K562 (cell line): ENCODE measurements around the gene NEDD8. TPM values are rescaled to one million over a fixed set of nuclear protein-coding genes. Genes with fewer than 3 reads are reported as not detected.
A peak's percentile ranks its signal among the peaks of the same experiment; 100 is the strongest.

Experiments
- ARID1B ChIP-seq: fragments of 450-650 bp; IDR thresholded peaks from 2 replicates; pipeline ENCODE4 v1.6.1; 2016; ENCODE audit warnings: antibody characterized with exemption, mild to moderate bottlenecking, inconsistent platforms
- ATF7 ChIP-seq: fragments of 450-650 bp; IDR thresholded peaks from 2 replicates; pipeline ENCODE4 v1.7.1; 2014; ENCODE audit warnings: mild to moderate bottlenecking, moderate library complexity
- BCL6 ChIP-seq: fragments of 250-450 bp; sonication (Bioruptor Pico); IDR thresholded peaks from 2 replicates; pipeline ENCODE4 v1.4.0; 2020
- CBFA2T2 ChIP-seq: fragments of 450-650 bp; conservative IDR thresholded peaks from 2 replicates; pipeline ENCODE4 v1.6.1; 2017; ENCODE audit warnings: mild to moderate bottlenecking
- CBFA2T3 ChIP-seq: fragments of 450-650 bp; IDR thresholded peaks from 2 replicates; pipeline ENCODE4 v1.6.1; 2017
- CBX8 ChIP-seq: fragments of 200-600 bp; sonication (generic); IDR thresholded peaks from 2 replicates; pipeline ENCODE4 v1.6.1; 2012; ENCODE audit warnings: borderline replicate concordance, mixed run types, low read depth, mild to moderate bottlenecking, moderate library complexity, mixed read lengths, low read length, control low read depth, inconsistent platforms; ENCODE audit not compliant: poor library complexity, severe bottlenecking; ENCODE audit errors: extremely low read depth
- DEAF1 ChIP-seq: fragments of 450-650 bp; formaldehyde crosslinking; IDR thresholded peaks from 2 replicates; pipeline ENCODE4 v1.4.0; 2020; ENCODE audit warnings: mild to moderate bottlenecking, moderate library complexity
- FIP1L1 ChIP-seq: fragments of 200-400 bp; formaldehyde crosslinking; IDR thresholded peaks from 2 replicates; pipeline ENCODE4 v1.6.1; 2018; ENCODE audit warnings: mild to moderate bottlenecking, low read depth, low read length; ENCODE audit not compliant: poor library complexity, severe bottlenecking
- HOMEZ ChIP-seq: fragments of 250-450 bp; sonication (Bioruptor Pico); IDR thresholded peaks from 2 replicates; pipeline ENCODE4 v1.4.0; 2020; ENCODE audit warnings: mild to moderate bottlenecking, moderate library complexity
- ID3 ChIP-seq, 2 experiments: fragments of 250-450 bp in 1 of 2; fragments of 450-650 bp in 1 of 2; sonication (Bioruptor Pico) in 1 of 2; IDR thresholded peaks; 2 replicates each; pipeline versions ENCODE4 v1.6.1 to v1.8.0; 2016 to 2021; ENCODE audit warnings: mild to moderate bottlenecking in 2 of 2, moderate library complexity in 2 of 2, missing compliant biosample characterization in 1 of 2, missing genetic modification characterization in 1 of 2
- KLF1 ChIP-seq: fragments of 450-650 bp; IDR thresholded peaks from 2 replicates; pipeline ENCODE4 v1.6.1; 2016; ENCODE audit warnings: missing genetic modification characterization, missing compliant biosample characterization
- MTA3 ChIP-seq: fragments of 450-650 bp; formaldehyde crosslinking; IDR thresholded peaks from 2 replicates; pipeline ENCODE4 v1.6.1; 2017; ENCODE audit warnings: mild to moderate bottlenecking, borderline replicate concordance
- POLR2AphosphoS2 ChIP-seq: IDR thresholded peaks from 2 replicates; pipeline ENCODE4 v1.6.1; 2012; ENCODE audit warnings: low read length, improper control_type of control experiment
- SAFB2 ChIP-seq: fragments of 200-400 bp; formaldehyde crosslinking; IDR thresholded peaks from 2 replicates; pipeline ENCODE4 v1.6.1; 2018; ENCODE audit warnings: borderline replicate concordance, low read length, low read depth, moderate library complexity; ENCODE audit not compliant: severe bottlenecking
- SIRT6 ChIP-seq: IDR thresholded peaks from one replicate; pipeline ENCODE4 v1.6.1; 2012; ENCODE audit warnings: low read depth, mild to moderate bottlenecking, control low read depth, inconsistent platforms, low read length, moderate library complexity
- SMARCE1 ChIP-seq: fragments of 450-650 bp; IDR thresholded peaks from 2 replicates; pipeline ENCODE4 v1.7.1; 2016; ENCODE audit warnings: mild to moderate bottlenecking
- SPI1 ChIP-seq: IDR thresholded peaks from 2 replicates; pipeline ENCODE4 v1.6.1; 2011; ENCODE audit warnings: low read depth, low read length, control low read depth, borderline replicate concordance
- TAL1 ChIP-seq: fragments of 450-650 bp; IDR thresholded peaks from 2 replicates; pipeline ENCODE4 v1.6.1; 2016; ENCODE audit warnings: mild to moderate bottlenecking
- TCF3 ChIP-seq: sonication (generic); formaldehyde crosslinking; IDR thresholded peaks from 2 replicates; pipeline ENCODE4 v1.4.0; 2020; ENCODE audit warnings: mild to moderate bottlenecking, missing genetic modification reagents
- TEAD4 ChIP-seq, 2 experiments: sonication (generic) in 1 of 2; formaldehyde crosslinking in 1 of 2; IDR thresholded peaks; 2 replicates each; pipeline versions ENCODE4 v1.6.1 to v1.8.0; 2012 to 2022; ENCODE audit warnings: borderline replicate concordance in 1 of 2, inconsistent platforms in 1 of 2, low read length in 1 of 2, mild to moderate bottlenecking in 1 of 2, missing genetic modification reagents in 1 of 2
- ZEB2 ChIP-seq: fragments of 450-650 bp; IDR thresholded peaks from 2 replicates; pipeline ENCODE4 v1.6.1; 2016
- ZNF174 ChIP-seq: fragments of 250-450 bp; sonication (Bioruptor Pico); IDR thresholded peaks from 2 replicates; pipeline ENCODE4 v1.4.0; 2020; ENCODE audit warnings: mild to moderate bottlenecking
- ZNF311 ChIP-seq: fragments of 250-450 bp; sonication (Bioruptor Pico); IDR thresholded peaks from 2 replicates; pipeline ENCODE4 v1.4.0; 2020; ENCODE audit warnings: mild to moderate bottlenecking, moderate library complexity
- ZNF408 ChIP-seq: fragments of 250-450 bp; sonication (Bioruptor Pico); IDR thresholded peaks from 2 replicates; pipeline ENCODE4 v1.4.0; 2020; ENCODE audit warnings: low read depth, mild to moderate bottlenecking, moderate library complexity
- ZNF445 ChIP-seq: fragments of 250-450 bp; sonication (Bioruptor Pico); IDR thresholded peaks from 2 replicates; pipeline ENCODE4 v1.4.0; 2020; ENCODE audit warnings: low read depth, mild to moderate bottlenecking, moderate library complexity
- polyA plus RNA-seq, 8 experiments: library from polyadenylated mRNA; depleted of rRNA in 4 of 8; stranded (reverse) in 5 of 8; unstranded in 3 of 8; fragments of >200 nt; fragmentation: Nextera tagmentation in 2 of 8; fragmentation: Illumina TruSeq in 1 of 8; extraction: Ambion mirVana in 2 of 8; extraction: Trizol in 1 of 8; gene quantifications; 2 replicates each; pipeline versions ENCODE4 v1.2.1 to v1.2.3, GENCODE V29; 2011 to 2014; ENCODE audit warnings: inconsistent platforms in 1 of 8, missing spikeins in 1 of 8
- total RNA-seq, 7 experiments: library from RNA; depleted of rRNA in 6 of 7; stranded (reverse); fragments of >200 nt in 6 of 7; fragmentation: Illumina TruSeq in 2 of 7; extraction: Trizol in 2 of 7; gene quantifications; 2 replicates each; pipeline versions ENCODE4 v1.2.1 to v1.2.3, GENCODE V29; 2011 to 2021; ENCODE audit warnings: low replicate concordance in 1 of 7

NEDD8 gene
- total and polyA plus RNA-seq, 9 of the 15 experiments (the other 6 are each of a cell fraction or from before 2014, with no cell fraction given): 142 to 691 (median 260) TPM

- no peak for TF ChIP-seq ID3 (CRISPR knock-in tag; IDR thresholded peaks at IDR 0.05)
- no peak for TF ChIP-seq ID3 (tag; IDR thresholded peaks at IDR 0.05)
- TF ChIP-seq CBFA2T2: peak; percentile 75
- TF ChIP-seq ZNF174 (CRISPR knock-in tag): no peak
- TF ChIP-seq FIP1L1: no peak
- TF ChIP-seq ZNF408 (CRISPR knock-in tag): no peak
- peak; percentile 79 for TF ChIP-seq TEAD4 (IDR thresholded peaks at IDR 0.05; ENCODE audit: low read length)
- TF ChIP-seq TEAD4 (CRISPR knock-in tag; IDR thresholded peaks at IDR 0.05; ENCODE audit: borderline replicate concordance): no peak
- no peak for TF ChIP-seq SAFB2
- no peak for TF ChIP-seq HOMEZ (CRISPR knock-in tag)
- TF ChIP-seq MTA3: 0 out of 2 replicates have a peak, but pooled peaks have one; percentile 29
- peak; percentile 76 for TF ChIP-seq TAL1
- no peak for TF ChIP-seq POLR2AphosphoS2
- TF ChIP-seq ZEB2: peak; percentile 91
- TF ChIP-seq DEAF1: no peak
- TF ChIP-seq CBX8: no peak
- TF ChIP-seq SPI1: peak; percentile 82
- TF ChIP-seq ARID1B: peak; percentile 88
- TF ChIP-seq ZNF311 (CRISPR knock-in tag): no peak
- TF ChIP-seq ATF7: 0 out of 2 replicates have a peak, but pooled peaks have one; percentile 34
- no peak for TF ChIP-seq BCL6
- no peak for TF ChIP-seq KLF1 (tag)
- TF ChIP-seq SIRT6: no peak
- peak; percentile 80 for TF ChIP-seq TCF3 (CRISPR knock-in tag)
- peak; percentile 86 for TF ChIP-seq CBFA2T3
- peak; percentile 78 for TF ChIP-seq SMARCE1
- TF ChIP-seq ZNF445 (CRISPR knock-in tag): no peak
These were observed 42.0 kb upstream of the NEDD8 start (continued) for GRCh38 chr14:24274101-24274543.
